Measurements from ENCODE around the gene ITGA1.

Gene ITGA1

DNA sequence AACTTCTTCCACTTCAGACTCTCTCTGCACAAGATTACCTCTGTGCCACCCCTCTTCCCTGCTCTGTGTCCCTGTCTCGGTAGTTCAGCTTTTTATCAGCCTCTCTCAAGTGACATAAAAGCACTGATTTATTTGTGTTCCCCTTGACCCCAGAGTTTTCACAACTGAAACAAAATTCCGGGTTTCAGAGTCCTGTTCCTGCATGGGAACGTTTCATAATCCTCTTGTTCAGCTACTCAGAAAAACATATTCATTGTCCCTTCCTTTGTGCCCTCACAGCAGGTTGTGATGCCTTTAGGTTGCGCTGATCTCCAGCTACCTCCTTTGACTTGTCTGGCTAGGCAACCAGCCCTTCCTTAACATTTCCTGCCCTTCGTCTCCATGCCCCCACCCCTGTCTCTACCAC, 13.7 kb upstream of the ITGA1 start:
- no peaks in the 10 kb centered on the region for H3K36me3 ChIP-seq (ENCODE audit: insufficient read depth, low read depth, low read length)
- H3K9me3 ChIP-seq (ENCODE audit: insufficient read depth, low read depth, low read length), result no peaks in the 10 kb centered on the region
- H3K9ac ChIP-seq (ENCODE audit: low read depth, low read length), result no peak overlapping the region
- H3K27me3 ChIP-seq (ENCODE audit: insufficient read depth, low read length), result no peaks in the 10 kb centered on the region
- no peak overlapping the region for H3K4me3 ChIP-seq (ENCODE audit: low read length)
- no peak overlapping the region for H3K27ac ChIP-seq (ENCODE audit: low read length)
- H3K4me1 ChIP-seq (ENCODE audit: insufficient read depth, low read length), result peaks cover 6% of the 10 kb centered on the region; the same call in 1 of the 2 replicates

DNA sequence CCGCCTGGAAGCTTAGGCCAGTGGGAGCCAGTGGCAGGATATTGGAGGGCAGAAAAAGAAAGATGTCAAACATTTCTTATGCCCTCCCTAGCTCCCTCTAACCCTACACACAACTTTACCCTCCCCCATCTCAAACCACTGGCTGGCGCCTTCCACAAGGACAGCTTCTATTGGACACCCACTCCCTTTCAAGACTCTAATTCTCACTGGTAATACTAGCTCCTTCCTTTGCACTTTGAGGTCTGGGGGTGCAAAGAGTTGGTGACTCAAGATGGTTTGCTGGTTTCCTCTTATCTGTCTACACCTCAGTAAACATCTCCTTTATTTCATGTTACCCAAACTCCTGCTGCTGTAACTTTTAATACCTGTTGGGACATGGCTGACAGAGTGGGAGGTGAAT, 11.6 kb upstream of the ITGA1 start:
- Histone ChIP-seq H3K27me3 (ENCODE audit: insufficient read depth, low read length) (no peaks in the 10 kb centered on the region), H3K4me3 (ENCODE audit: low read length) (no peak overlapping the region), H3K4me1 (ENCODE audit: insufficient read depth, low read length) (peaks cover 6% of the 10 kb centered on the region; the same call in 1 of the 2 replicates), H3K9ac (ENCODE audit: low read depth, low read length) (no peak overlapping the region), H3K27ac (ENCODE audit: low read length) (no peak overlapping the region), H3K36me3 (ENCODE audit: insufficient read depth, low read depth, low read length) (no peaks in the 10 kb centered on the region), H3K9me3 (ENCODE audit: insufficient read depth, low read depth, low read length) (no peaks in the 10 kb centered on the region)

GRCh38 chr5:52777186-52777585, 10.5 kb upstream of the ITGA1 start:
- Histone ChIP-seq H3K9ac (ENCODE audit: low read depth, low read length) (no peak overlapping the region), H3K36me3 (ENCODE audit: insufficient read depth, low read depth, low read length) (no peaks in the 10 kb centered on the region), H3K27ac (ENCODE audit: low read length) (no peak overlapping the region), H3K27me3 (ENCODE audit: insufficient read depth, low read length) (no peaks in the 10 kb centered on the region), H3K4me3 (ENCODE audit: low read length) (no peak overlapping the region), H3K9me3 (ENCODE audit: insufficient read depth, low read depth, low read length) (no peaks in the 10 kb centered on the region), H3K4me1 (ENCODE audit: insufficient read depth, low read length) (peaks cover 6% of the 10 kb centered on the region; the same call in 1 of the 2 replicates)

GRCh38 chr5:52778781-52779180, 8.9 kb upstream of the ITGA1 start:
- Histone ChIP-seq H3K27me3 (ENCODE audit: insufficient read depth, low read length) (no peaks in the 10 kb centered on the region), H3K4me3 (ENCODE audit: low read length) (no peak overlapping the region), H3K36me3 (ENCODE audit: insufficient read depth, low read depth, low read length) (no peaks in the 10 kb centered on the region), H3K27ac (ENCODE audit: low read length) (no peak overlapping the region), H3K9me3 (ENCODE audit: insufficient read depth, low read depth, low read length) (no peaks in the 10 kb centered on the region), H3K4me1 (ENCODE audit: insufficient read depth, low read length) (peaks cover 4% of the 10 kb centered on the region; the same call in 1 of the 2 replicates), H3K9ac (ENCODE audit: low read depth, low read length) (no peak overlapping the region)

DNA sequence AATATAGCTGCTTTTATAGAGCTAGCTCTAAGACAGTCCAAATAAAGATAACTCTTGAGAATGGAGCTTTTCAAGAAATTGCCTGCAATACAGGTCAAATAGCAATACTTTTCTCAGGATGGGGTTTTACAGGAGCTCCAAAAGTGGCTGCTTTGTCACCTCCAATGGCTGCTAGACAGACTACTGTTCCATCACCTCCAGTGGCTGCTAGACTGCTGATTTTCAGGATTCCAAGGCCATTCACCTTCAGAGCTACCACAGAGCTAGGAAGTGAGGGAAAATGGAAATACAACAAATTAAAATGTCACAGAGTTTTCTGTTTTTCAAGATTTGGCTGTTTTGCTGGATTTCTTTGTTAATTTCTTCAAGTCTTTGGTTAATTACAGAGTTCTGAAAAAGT, 8.5 kb upstream of the ITGA1 start:
- H3K9ac ChIP-seq (ENCODE audit: low read depth, low read length), result no peak overlapping the region
- no peaks in the 10 kb centered on the region for H3K36me3 ChIP-seq (ENCODE audit: insufficient read depth, low read depth, low read length)
- H3K27me3 ChIP-seq (ENCODE audit: insufficient read depth, low read length), result no peaks in the 10 kb centered on the region
- H3K27ac ChIP-seq (ENCODE audit: low read length), result no peak overlapping the region
- H3K9me3 ChIP-seq (ENCODE audit: insufficient read depth, low read depth, low read length), result no peaks in the 10 kb centered on the region
- no peaks in the 10 kb centered on the region; the same call in 1 of the 2 replicates for H3K4me1 ChIP-seq (ENCODE audit: insufficient read depth, low read length)
- no peak overlapping the region for H3K4me3 ChIP-seq (ENCODE audit: low read length)

- no peak overlapping the region for H3K9ac ChIP-seq (ENCODE audit: low read depth, low read length)
- no peak overlapping the region for H3K4me3 ChIP-seq (ENCODE audit: low read length)
- 0 out of 2 replicates have a peak, but pooled peaks cover 4% of the 10 kb centered on the region for H3K4me1 ChIP-seq (ENCODE audit: insufficient read depth, low read length)
- no peaks in the 10 kb centered on the region for H3K9me3 ChIP-seq (ENCODE audit: insufficient read depth, low read depth, low read length)
- H3K27me3 ChIP-seq (ENCODE audit: insufficient read depth, low read length), result peaks cover 10% of the 10 kb centered on the region
- no peak overlapping the region for H3K27ac ChIP-seq (ENCODE audit: low read length)
- no peaks in the 10 kb centered on the region for H3K36me3 ChIP-seq (ENCODE audit: insufficient read depth, low read depth, low read length)
These were observed 4.3 kb upstream of the ITGA1 start for GRCh38 chr5:52783226-52783959.

GRCh38 chr5:52784737-52785136, 3.0 kb upstream of the ITGA1 start:
- no peak overlapping the region for H3K27ac ChIP-seq (ENCODE audit: low read length)
- no peak overlapping the region for H3K4me3 ChIP-seq (ENCODE audit: low read length)
- no peak overlapping the region for H3K9ac ChIP-seq (ENCODE audit: low read depth, low read length)
- H3K36me3 ChIP-seq (ENCODE audit: insufficient read depth, low read depth, low read length), result no peaks in the 10 kb centered on the region
- peaks cover 7% of the 10 kb centered on the region; the same call in 1 of the 2 replicates for H3K4me1 ChIP-seq (ENCODE audit: insufficient read depth, low read length)
- H3K27me3 ChIP-seq (ENCODE audit: insufficient read depth, low read length), result peaks cover 24% of the 10 kb centered on the region
- no peaks in the 10 kb centered on the region for H3K9me3 ChIP-seq (ENCODE audit: insufficient read depth, low read depth, low read length)

- Histone ChIP-seq H3K4me3 (ENCODE audit: low read length) (no peak overlapping the region), H3K27ac (ENCODE audit: low read length) (no peak overlapping the region), H3K36me3 (ENCODE audit: insufficient read depth, low read depth, low read length) (no peaks in the 10 kb centered on the region), H3K4me1 (ENCODE audit: insufficient read depth, low read length) (peaks cover 7% of the 10 kb centered on the region; the same call in 1 of the 2 replicates), H3K9ac (ENCODE audit: low read depth, low read length) (no peak overlapping the region), H3K9me3 (ENCODE audit: insufficient read depth, low read depth, low read length) (no peaks in the 10 kb centered on the region), H3K27me3 (ENCODE audit: insufficient read depth, low read length) (peaks cover 29% of the 10 kb centered on the region)
These were observed 1.3 kb upstream of the ITGA1 start for GRCh38 chr5:52786391-52786790.

GRCh38 chr5:52786949-52787599, 642 bp upstream of the ITGA1 start:
- H3K36me3 ChIP-seq (ENCODE audit: insufficient read depth, low read depth, low read length), result no peaks in the 10 kb centered on the region
- H3K27me3 ChIP-seq (ENCODE audit: insufficient read depth, low read length), result peaks cover 29% of the 10 kb centered on the region
- peaks cover 7% of the 10 kb centered on the region; the same call in 1 of the 2 replicates for H3K4me1 ChIP-seq (ENCODE audit: insufficient read depth, low read length)
- no peak overlapping the region for H3K27ac ChIP-seq (ENCODE audit: low read length)
- peak overlapping the region; percentile 83 for H3K4me3 ChIP-seq (ENCODE audit: low read length)
- H3K9me3 ChIP-seq (ENCODE audit: insufficient read depth, low read depth, low read length), result no peaks in the 10 kb centered on the region
- no peak overlapping the region for H3K9ac ChIP-seq (ENCODE audit: low read depth, low read length)

GRCh38 chr5:52788505-52788821, 747 bp downstream of the ITGA1 start:
- Histone ChIP-seq H3K27me3 (ENCODE audit: insufficient read depth, low read length) (peaks cover 29% of the 10 kb centered on the region), H3K9me3 (ENCODE audit: insufficient read depth, low read depth, low read length) (no peaks in the 10 kb centered on the region), H3K4me3 (ENCODE audit: low read length) (peak overlapping the region; percentile 83), H3K9ac (ENCODE audit: low read depth, low read length) (peak overlapping the region; percentile 68; the same call in 1 of the 2 replicates), H3K27ac (ENCODE audit: low read length) (no peak overlapping the region), H3K4me1 (ENCODE audit: insufficient read depth, low read length) (peaks cover 11% of the 10 kb centered on the region; the same call in 1 of the 2 replicates), H3K36me3 (ENCODE audit: insufficient read depth, low read depth, low read length) (no peaks in the 10 kb centered on the region)

DNA sequence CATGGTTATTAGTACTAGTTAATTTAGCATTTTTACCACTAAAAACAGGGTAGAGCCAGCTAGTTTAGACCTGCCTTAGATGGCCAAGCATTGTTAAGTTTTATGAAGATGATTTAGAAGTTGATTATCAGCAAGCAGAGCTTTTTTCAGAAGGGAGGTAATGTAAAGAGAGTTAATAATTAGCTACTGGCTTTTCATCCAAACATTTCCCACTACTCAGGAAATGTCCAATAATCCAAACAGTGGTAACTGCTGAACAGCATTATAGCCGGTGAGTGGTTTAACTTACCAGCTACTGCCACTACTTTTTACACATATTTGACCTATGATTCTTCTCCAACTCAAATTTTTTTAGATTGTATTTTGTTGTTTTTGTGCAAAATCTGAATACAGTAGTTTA, 1.7 kb downstream of the ITGA1 start:
- Histone ChIP-seq H3K36me3 (ENCODE audit: insufficient read depth, low read depth, low read length) (no peaks in the 10 kb centered on the region), H3K4me3 (ENCODE audit: low read length) (peak overlapping the region; percentile 83), H3K9me3 (ENCODE audit: insufficient read depth, low read depth, low read length) (no peaks in the 10 kb centered on the region), H3K9ac (ENCODE audit: low read depth, low read length) (no peak overlapping the region; the same call in 1 of the 2 replicates), H3K27me3 (ENCODE audit: insufficient read depth, low read length) (peaks cover 29% of the 10 kb centered on the region), H3K4me1 (ENCODE audit: insufficient read depth, low read length) (peaks cover 11% of the 10 kb centered on the region; the same call in 1 of the 2 replicates), H3K27ac (ENCODE audit: low read length) (no peak overlapping the region)

DNA sequence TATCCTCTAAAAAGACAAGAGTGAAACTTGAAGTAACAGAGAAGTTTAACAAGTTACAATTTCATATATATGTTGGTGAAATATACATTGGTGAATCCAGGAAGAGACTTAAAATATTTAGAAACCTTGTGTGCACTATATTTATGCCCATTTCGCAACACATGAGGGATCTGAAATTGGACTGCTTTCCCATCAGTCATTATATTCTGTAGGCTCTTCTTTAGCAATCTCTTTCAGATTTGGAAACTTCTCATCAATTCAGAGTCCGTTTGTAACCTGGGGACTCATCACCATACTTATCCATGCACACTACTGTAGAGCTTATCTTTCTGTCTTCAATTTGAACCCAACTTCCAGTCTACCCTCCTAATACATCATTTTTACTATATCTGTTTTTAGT, 2.1 kb downstream of the ITGA1 start:
- Histone ChIP-seq H3K36me3 (ENCODE audit: insufficient read depth, low read depth, low read length) (no peaks in the 10 kb centered on the region), H3K9ac (ENCODE audit: low read depth, low read length) (no peak overlapping the region), H3K4me3 (ENCODE audit: low read length) (no peak overlapping the region), H3K4me1 (ENCODE audit: insufficient read depth, low read length) (peaks cover 11% of the 10 kb centered on the region; the same call in 1 of the 2 replicates), H3K27ac (ENCODE audit: low read length) (no peak overlapping the region), H3K9me3 (ENCODE audit: insufficient read depth, low read depth, low read length) (no peaks in the 10 kb centered on the region), H3K27me3 (ENCODE audit: insufficient read depth, low read length) (peaks cover 29% of the 10 kb centered on the region)

All from iPS-20b (cell line).